DOHH2 (cell line): ENCODE data around the gene STIL.

Experiments used
- H3F3A ChIP-seq: fragments of 200-600 bp; sonication (generic), shearing (Covaris generic); 2 replicates; pipeline ENCODE4 v1.6.0; 2016; ENCODE audit warnings: antibody characterized with exemption, mild to moderate bottlenecking; ENCODE audit not compliant: control insufficient read depth, insufficient read depth
- H3K27ac ChIP-seq: fragments of 200-600 bp; sonication (generic); 2 replicates; pipeline ENCODE4 v1.5.1; 2014; ENCODE audit warnings: low read depth, mild to moderate bottlenecking, low read length, moderate library complexity
- H3K27me3 ChIP-seq: fragments of 200-600 bp; sonication (generic); 2 replicates; pipeline ENCODE4 v1.6.1; 2014; ENCODE audit warnings: mild to moderate bottlenecking, low read length, mixed read lengths; ENCODE audit not compliant: control insufficient read depth
- H3K36me3 ChIP-seq: fragments of 200-600 bp; sonication (generic); 2 replicates; pipeline ENCODE4 v1.6.1; 2014; ENCODE audit warnings: mild to moderate bottlenecking, low read length, moderate library complexity, mixed read lengths; ENCODE audit not compliant: control insufficient read depth
- H3K4me1 ChIP-seq: fragments of 200-600 bp; sonication (generic); 2 replicates; pipeline ENCODE4 v1.6.1; 2014; ENCODE audit warnings: mild to moderate bottlenecking, low read length, mixed read lengths; ENCODE audit not compliant: control insufficient read depth
- H3K4me2 ChIP-seq: fragments of 200-600 bp; sonication (generic); 2 replicates; pipeline ENCODE4 v1.6.0; 2014; ENCODE audit warnings: mild to moderate bottlenecking, low read length, moderate library complexity
- H3K4me3 ChIP-seq: fragments of 200-600 bp; sonication (generic); 2 replicates; pipeline ENCODE4 v1.5.1; 2014; ENCODE audit warnings: mild to moderate bottlenecking, low read length, mixed read lengths
- H3K79me2 ChIP-seq: fragments of 200-600 bp; sonication (generic); 2 replicates; pipeline ENCODE4 v1.6.1; 2014; ENCODE audit warnings: mild to moderate bottlenecking, low read length, mixed read lengths; ENCODE audit not compliant: control insufficient read depth
- H3K9me2 ChIP-seq: fragments of 200-600 bp; sonication (generic); replicated peaks from 2 replicates; pipeline ENCODE4 v1.6.1; 2014; ENCODE audit warnings: mild to moderate bottlenecking, low read length, mixed read lengths; ENCODE audit not compliant: control insufficient read depth
- H3K9me3 ChIP-seq: fragments of 200-600 bp; sonication (generic); 2 replicates; pipeline ENCODE4 v1.6.1; 2014; ENCODE audit warnings: antibody characterized with exemption, low read length, mixed read lengths; ENCODE audit not compliant: control insufficient read depth, insufficient read depth
- H4K20me1 ChIP-seq: fragments of 200-600 bp; sonication (generic); 2 replicates; pipeline ENCODE4 v1.6.0; 2014; ENCODE audit warnings: low read depth, mild to moderate bottlenecking, antibody characterized with exemption, low read length, moderate library complexity; ENCODE audit not compliant: control insufficient read depth, insufficient read depth
- CTCF ChIP-seq: fragments of 200-600 bp; sonication (generic); IDR thresholded peaks from one replicate; pipeline ENCODE4 v1.5.1; 2014; ENCODE audit warnings: antibody characterized with exemption, mild to moderate bottlenecking, low read depth, low read length; ENCODE audit not compliant: poor library complexity, severe bottlenecking
- EZH2phosphoT487 ChIP-seq: fragments of 200-600 bp; sonication (generic); IDR thresholded peaks from 2 replicates; pipeline ENCODE4 v1.6.1; 2017; ENCODE audit warnings: borderline replicate concordance, mild to moderate bottlenecking, antibody characterized with exemption, low read length, moderate library complexity, mixed read lengths

Gene STIL

GRCh38 chr1:47216278-47217059, 97.5 kb downstream of the STIL start:
- H3K4me3 ChIP-seq = no peak overlapping the region
- H3K4me1 ChIP-seq = peaks cover 10% of the 10 kb centered on the region
- no peaks in the 10 kb centered on the region for H3K27me3 ChIP-seq
- H3K9me3 ChIP-seq = no peaks in the 10 kb centered on the region
- H3K27ac ChIP-seq = no peak overlapping the region
- H3K36me3 ChIP-seq = no peaks in the 10 kb centered on the region
- H3K9me2 ChIP-seq = no peaks in the 10 kb centered on the region
- no peaks in the 10 kb centered on the region for H3F3A ChIP-seq
- H3K79me2 ChIP-seq = no peaks in the 10 kb centered on the region
- H3K4me2 ChIP-seq = no peak overlapping the region
- TF ChIP-seq CTCF (no peak), EZH2phosphoT487 (no peak)
- H4K20me1 ChIP-seq = no peaks in the 10 kb centered on the region

- no peaks in the 10 kb centered on the region for H3K27me3 ChIP-seq
- TF ChIP-seq EZH2phosphoT487 (no peak), CTCF (no peak)
Observed at GRCh38 chr1:47215713-47216112, 98.2 kb downstream of the STIL start.

GRCh38 chr1:47214549-47214948, 99.4 kb downstream of the STIL start:
- no peak overlapping the region for H3K4me2 ChIP-seq
- no peak overlapping the region for H3K4me3 ChIP-seq
- no peaks in the 10 kb centered on the region for H3K36me3 ChIP-seq
- peaks cover 13% of the 10 kb centered on the region for H3K4me1 ChIP-seq
- TF ChIP-seq CTCF = no peak
- TF ChIP-seq EZH2phosphoT487 = no peak
- H3K9me2 ChIP-seq = no peaks in the 10 kb centered on the region
- no peaks in the 10 kb centered on the region for H3F3A ChIP-seq
- H3K27ac ChIP-seq = no peak overlapping the region
- H3K79me2 ChIP-seq = no peaks in the 10 kb centered on the region
- H3K27me3 ChIP-seq = no peaks in the 10 kb centered on the region
- no peaks in the 10 kb centered on the region for H4K20me1 ChIP-seq
- no peaks in the 10 kb centered on the region for H3K9me3 ChIP-seq

More at GRCh38 chr1:47215713-47216112, 98.2 kb downstream of the STIL start:
- no peaks in the 10 kb centered on the region for H3K79me2 ChIP-seq
- no peaks in the 10 kb centered on the region for H3F3A ChIP-seq
- no peaks in the 10 kb centered on the region for H3K9me2 ChIP-seq
- no peaks in the 10 kb centered on the region for H3K36me3 ChIP-seq
- H3K9me3 ChIP-seq = no peaks in the 10 kb centered on the region
- H4K20me1 ChIP-seq = no peaks in the 10 kb centered on the region
- no peak overlapping the region for H3K27ac ChIP-seq
- no peak overlapping the region for H3K4me3 ChIP-seq
- H3K4me2 ChIP-seq = no peak overlapping the region
- peaks cover 13% of the 10 kb centered on the region for H3K4me1 ChIP-seq
